ACC112 (cell line): ENCODE results near the gene MNT.

Experiments used
- H2AFZ ChIP-seq: fragments of 200-600 bp; sonication (generic); one replicate; pipeline ENCODE4 v1.6.0; 2017; ENCODE audit warnings: antibody characterized with exemption, low read length; ENCODE audit not compliant: unreplicated experiment
- H3K27ac ChIP-seq: fragments of 200-600 bp; sonication (generic); 2 replicates; pipeline ENCODE4 v1.5.1; 2014; ENCODE audit warnings: low read depth, mild to moderate bottlenecking, antibody characterized with exemption, low read length, moderate library complexity
- H3K27me3 ChIP-seq: fragments of 200-600 bp; sonication (generic); 2 replicates; pipeline ENCODE4 v1.6.1; 2014; ENCODE audit warnings: mild to moderate bottlenecking, antibody characterized with exemption, low read length, moderate library complexity, mixed read lengths; ENCODE audit not compliant: insufficient read depth
- H3K36me3 ChIP-seq: fragments of 200-600 bp; sonication (generic); 2 replicates; pipeline ENCODE4 v1.6.1; 2016; ENCODE audit warnings: mild to moderate bottlenecking, antibody characterized with exemption, low read length, moderate library complexity, mixed read lengths; ENCODE audit not compliant: insufficient read depth
- H3K4me1 ChIP-seq: fragments of 200-600 bp; sonication (generic); one replicate; pipeline ENCODE4 v1.6.1; 2016; ENCODE audit warnings: low read length, mixed read lengths; ENCODE audit not compliant: insufficient read depth, unreplicated experiment, control insufficient read depth
- H3K4me3 ChIP-seq: fragments of 200-600 bp; sonication (generic); 2 replicates; pipeline ENCODE4 v1.5.1; 2014; ENCODE audit warnings: mild to moderate bottlenecking, low read depth, low read length
- H3K79me2 ChIP-seq: fragments of 200-600 bp; sonication (generic); one replicate; pipeline ENCODE4 v1.6.0; 2016; ENCODE audit warnings: low read length; ENCODE audit not compliant: control insufficient read depth, unreplicated experiment, insufficient read depth

MNT gene

GRCh38 chr17:2370211-2370589 lies 30.7 kb downstream of the MNT start:
- H3K79me2 ChIP-seq = no peaks in the 10 kb centered on the region

GRCh38 chr17:2369551-2370210 lies 31.2 kb downstream of the MNT start:
- Histone ChIP-seq H3K4me3 (no peak overlapping the region), H3K4me1 (no peaks in the 10 kb centered on the region), H3K36me3 (no peaks in the 10 kb centered on the region)

More at GRCh38 chr17:2370211-2370589, 30.7 kb downstream of the MNT start:
- no peaks in the 10 kb centered on the region for H3K4me1 ChIP-seq
- H3K36me3 ChIP-seq = no peaks in the 10 kb centered on the region
- H2AFZ ChIP-seq = no peak overlapping the region
- H3K27ac ChIP-seq = no peak overlapping the region
- H3K27me3 ChIP-seq = no peaks in the 10 kb centered on the region
- no peak overlapping the region for H3K4me3 ChIP-seq

GRCh38 chr17:2369039-2369438 lies 31.8 kb downstream of the MNT start:
- no peak overlapping the region for H3K27ac ChIP-seq
- H2AFZ ChIP-seq = no peak overlapping the region
- no peak overlapping the region for H3K4me3 ChIP-seq
- no peaks in the 10 kb centered on the region for H3K4me1 ChIP-seq
- H3K79me2 ChIP-seq = no peaks in the 10 kb centered on the region
- no peaks in the 10 kb centered on the region for H3K27me3 ChIP-seq
- H3K36me3 ChIP-seq = no peaks in the 10 kb centered on the region

More at GRCh38 chr17:2369551-2370210, 31.2 kb downstream of the MNT start:
- H3K27me3 ChIP-seq = no peaks in the 10 kb centered on the region
- no peak overlapping the region for H2AFZ ChIP-seq
- no peak overlapping the region for H3K27ac ChIP-seq
- H3K79me2 ChIP-seq = no peaks in the 10 kb centered on the region

GRCh38 chr17:2368359-2368758 lies 32.5 kb downstream of the MNT start:
- Histone ChIP-seq H3K27ac (no peak overlapping the region), H3K4me1 (no peaks in the 10 kb centered on the region), H2AFZ (no peak overlapping the region), H3K4me3 (no peak overlapping the region), H3K27me3 (no peaks in the 10 kb centered on the region), H3K36me3 (no peaks in the 10 kb centered on the region), H3K79me2 (no peaks in the 10 kb centered on the region)

GRCh38 chr17:2366747-2367494 lies 33.9 kb downstream of the MNT start:
- Histone ChIP-seq H2AFZ (no peak overlapping the region), H3K27ac (no peak overlapping the region), H3K27me3 (no peaks in the 10 kb centered on the region), H3K4me1 (no peaks in the 10 kb centered on the region), H3K4me3 (no peak overlapping the region), H3K79me2 (no peaks in the 10 kb centered on the region), H3K36me3 (no peaks in the 10 kb centered on the region)

- Histone ChIP-seq H3K4me3 (no peak overlapping the region), H3K27me3 (no peaks in the 10 kb centered on the region), H3K27ac (no peak overlapping the region), H3K79me2 (no peaks in the 10 kb centered on the region), H3K4me1 (peaks cover 3% of the 10 kb centered on the region), H3K36me3 (no peaks in the 10 kb centered on the region), H2AFZ (no peak overlapping the region)
These were observed 35.7 kb downstream of the MNT start for GRCh38 chr17:2365132-2365531.

- H3K36me3 ChIP-seq = no peaks in the 10 kb centered on the region
- H3K27ac ChIP-seq = no peak overlapping the region
- H3K4me1 ChIP-seq = peaks cover 7% of the 10 kb centered on the region
- no peak overlapping the region for H3K4me3 ChIP-seq
- no peak overlapping the region for H2AFZ ChIP-seq
- H3K79me2 ChIP-seq = no peaks in the 10 kb centered on the region
- H3K27me3 ChIP-seq = no peaks in the 10 kb centered on the region
These were observed 36.1 kb downstream of the MNT start for GRCh38 chr17:2364763-2365116.

- H3K4me1 ChIP-seq = peaks cover 13% of the 10 kb centered on the region
- no peaks in the 10 kb centered on the region for H3K27me3 ChIP-seq
- H3K79me2 ChIP-seq = no peaks in the 10 kb centered on the region
- H3K4me3 ChIP-seq = no peak overlapping the region
- no peak overlapping the region for H2AFZ ChIP-seq
- H3K27ac ChIP-seq = no peak overlapping the region
- H3K36me3 ChIP-seq = no peaks in the 10 kb centered on the region
These were observed 36.8 kb downstream of the MNT start for GRCh38 chr17:2363851-2364762.

- no peaks in the 10 kb centered on the region for H3K36me3 ChIP-seq
- H3K4me3 ChIP-seq = no peak overlapping the region
- no peak overlapping the region for H2AFZ ChIP-seq
- no peak overlapping the region for H3K27ac ChIP-seq
- peaks cover 20% of the 10 kb centered on the region for H3K4me1 ChIP-seq
- no peaks in the 10 kb centered on the region for H3K79me2 ChIP-seq
- no peaks in the 10 kb centered on the region for H3K27me3 ChIP-seq
These were observed 37.5 kb downstream of the MNT start for GRCh38 chr17:2363318-2363717.

- Histone ChIP-seq H3K27me3 (no peaks in the 10 kb centered on the region), H2AFZ (no peak overlapping the region), H3K36me3 (no peaks in the 10 kb centered on the region), H3K4me3 (no peak overlapping the region), H3K79me2 (no peaks in the 10 kb centered on the region), H3K4me1 (peaks cover 20% of the 10 kb centered on the region), H3K27ac (no peak overlapping the region)
These were observed 38.0 kb downstream of the MNT start for GRCh38 chr17:2362881-2363280.
